Endothelial cell of umbilical vein (primary cell): Measurements from ENCODE around the gene TMPRSS13.

Experiments used
- CTCF ChIP-seq, 2 donors: IDR thresholded peaks; 1 replicate in 1 of 2; 2 replicates in 1 of 2; pipeline ENCODE4 v1.5.1; 2011; ENCODE audit warnings: low read length in 2 of 2, mild to moderate bottlenecking in 2 of 2, moderate library complexity in 2 of 2, control low read depth in 1 of 2, inconsistent platforms in 1 of 2, low read depth in 1 of 2; ENCODE audit not compliant: insufficient read depth in 1 of 2; ENCODE audit errors: extremely low read depth in 1 of 2
- EZH2 ChIP-seq: IDR thresholded peaks from 2 replicates; pipeline ENCODE4 v1.6.1; 2012; ENCODE audit warnings: borderline replicate concordance, low read depth, mild to moderate bottlenecking, moderate library complexity, low read length, inconsistent platforms; ENCODE audit not compliant: severe bottlenecking
- GATA2 ChIP-seq: IDR thresholded peaks from 2 replicates; pipeline ENCODE4 v1.7.0; 2011; ENCODE audit warnings: low read depth, mild to moderate bottlenecking, moderate library complexity, mixed read lengths, low read length; ENCODE audit not compliant: insufficient read length, insufficient read depth
- POLR2A ChIP-seq: IDR thresholded peaks from 2 replicates; pipeline ENCODE4 v1.6.1; 2012; ENCODE audit warnings: low read depth, mild to moderate bottlenecking, control low read depth, low read length
- TF ChIP-seq, protein P1 (sequence below): IDR thresholded peaks from 2 replicates; pipeline ENCODE4 v1.6.1; 2011; ENCODE audit not compliant: insufficient read depth, insufficient read length

GRCh38 chr11:117941976-117942654, 12.9 kb upstream of the TMPRSS13 start:
- TF ChIP-seq CTCF (IDR thresholded peaks at IDR 0.05; ENCODE audit: extremely low read depth in 1 of 2, insufficient read depth in 1 of 2, low read depth in 1 of 2, low read length in 2 of 2) (no peak), POLR2A (no peak), EZH2 (no peak), GATA2 (no peak)
- TF ChIP-seq, protein P1, sequence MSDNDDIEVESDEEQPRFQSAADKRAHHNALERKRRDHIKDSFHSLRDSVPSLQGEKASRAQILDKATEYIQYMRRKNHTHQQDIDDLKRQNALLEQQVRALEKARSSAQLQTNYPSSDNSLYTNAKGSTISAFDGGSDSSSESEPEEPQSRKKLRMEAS = no peak
